NCI-H774 (cell line): ENCODE measurements around the gene OR51S1.
"Not testable (repeated sequence)": the region's sequence is repeated elsewhere in the genome, so short reads cannot be mapped to it uniquely, and the experiment has no call there.

Source experiments
- DNase-seq: peaks from one replicate; lab custom pipeline; 2025; lab: John Stamatoyannopoulos, UW

OR51S1 gene

DNA sequence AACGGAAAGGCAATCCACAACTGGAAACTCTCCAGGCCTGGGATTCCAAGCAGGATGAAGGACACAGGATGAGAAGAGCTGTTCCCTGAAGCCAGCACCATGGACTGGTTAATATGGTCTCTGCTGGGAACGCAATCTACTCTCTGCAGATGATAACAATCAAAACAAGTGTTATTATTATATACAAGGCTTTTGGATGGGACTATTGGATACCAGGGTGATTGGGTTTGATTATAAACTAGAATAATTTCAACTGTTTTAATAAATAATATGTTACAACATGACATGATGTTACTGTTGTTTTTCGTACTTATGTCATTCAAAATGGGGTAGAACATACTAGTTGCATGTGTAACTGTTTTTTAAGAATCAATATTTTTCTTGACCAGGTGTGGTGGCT, 44.7 kb downstream of the OR51S1 start, which contains the start of gene OR52R1:
OR52R1 (minus strand) TSS at position 101 of the 400 bp plus-strand sequence; CDS start at position 101, 0 bp downstream.
- DNase-seq = no peak

GRCh38 chr11:4801316-4801715, 47.7 kb downstream of the OR51S1 start:
- not testable (repeated sequence) for DNase-seq

- no peak for DNase-seq
Measured at GRCh38 chr11:4798427-4799183, 50.4 kb downstream of the OR51S1 start.
